T47D (cell line): Measurements from ENCODE around the gene KLF6.

ENCODE experiments used
- DNase-seq, 2 experiments: peaks; one replicate each; pipeline versions ENCODE4 v3.0.0 to v3.0.0-alpha.2; 2011 to 2012; ENCODE audit warnings: low read depth in 1 of 2, low spot score in 1 of 2
- JUND ChIP-seq: IDR thresholded peaks from 2 replicates; pipeline ENCODE4 v1.6.1; 2012; ENCODE audit warnings: low read depth
- in situ Hi-C: cut with HindIII; loops from 2 replicates; pipeline ENCODE4 v1.10.0; 2016; ENCODE audit warnings: low sequenced_read_pairs, low pct_unique_long_range_greater_than_20kb

Gene KLF6

GRCh38 chr10:3806603-3807002 lies 21.6 kb upstream of the KLF6 start:
- in situ Hi-C loops: no loop called here
- no peak for TF ChIP-seq JUND
- no peak for DNase-seq

GRCh38 chr10:3805791-3806461 lies 20.9 kb upstream of the KLF6 start:
- TF ChIP-seq JUND: no peak
- no peak for DNase-seq
- in situ Hi-C loops: no loop called here

- no peak for DNase-seq
- in situ Hi-C loops: no loop called here
- no peak for TF ChIP-seq JUND
Measured at GRCh38 chr10:3805201-3805790, 20.3 kb upstream of the KLF6 start.

GRCh38 chr10:3803927-3804741 lies 19.1 kb upstream of the KLF6 start:
- no peak for DNase-seq
- no peak for TF ChIP-seq JUND
- in situ Hi-C loops: no loop called here

- DNase-seq: no peak
- in situ Hi-C loops: no loop called here
- TF ChIP-seq JUND: no peak
Measured at GRCh38 chr10:3803295-3803926, 18.4 kb upstream of the KLF6 start.

- no peak for TF ChIP-seq JUND
- in situ Hi-C loops: no loop called here
- no peak for DNase-seq
Measured at GRCh38 chr10:3802526-3803265, 17.7 kb upstream of the KLF6 start.

- in situ Hi-C loops: no loop called here
- no peak for TF ChIP-seq JUND
- DNase-seq: no peak
Measured at GRCh38 chr10:3801558-3802192, 16.7 kb upstream of the KLF6 start.

- no peak for DNase-seq
- in situ Hi-C loops: no loop called here
- no peak for TF ChIP-seq JUND
Measured at GRCh38 chr10:3800586-3800985, 15.6 kb upstream of the KLF6 start.

- DNase-seq: no peak
- in situ Hi-C loops: no loop called here
- no peak for TF ChIP-seq JUND
Measured at GRCh38 chr10:3797750-3798149, 12.7 kb upstream of the KLF6 start.

- no peak for DNase-seq
- no peak for TF ChIP-seq JUND
- in situ Hi-C loops: no loop called here
Measured at GRCh38 chr10:3793553-3793952, 8.5 kb upstream of the KLF6 start.

GRCh38 chr10:3792710-3793219 lies 7.8 kb upstream of the KLF6 start:
- TF ChIP-seq JUND: no peak

More at GRCh38 chr10:3792710-3793219, 7.8 kb upstream of the KLF6 start:
- in situ Hi-C loops: no loop called here
- no peak for DNase-seq
